ENCODE results near the gene LYSMD1. TPM values are rescaled to one million over a fixed set of nuclear protein-coding genes. Genes with fewer than 3 reads are reported as not detected.

The LYSMD1 gene
- total RNA-seq, 1 donor from 2014 or later, result 21.9 TPM

DNA sequence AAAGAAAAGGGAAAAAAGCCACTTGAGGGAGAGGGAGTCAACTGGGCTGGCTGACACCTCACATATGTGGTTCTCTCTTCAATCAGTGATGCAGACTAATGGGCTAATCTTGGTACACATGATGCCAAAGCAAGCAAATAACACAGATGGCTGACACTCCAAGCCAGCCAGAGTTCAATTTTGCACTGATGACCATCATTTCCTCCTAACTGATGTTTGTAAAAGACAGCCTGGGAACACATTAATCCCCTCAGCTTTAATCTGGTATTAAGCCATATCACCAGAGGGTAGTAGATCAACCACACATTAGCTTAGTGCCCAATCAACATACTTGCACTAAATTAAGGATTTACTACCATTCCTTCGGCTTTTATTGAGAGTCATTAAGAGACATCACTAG lies 21.5 kb upstream of the LYSMD1 start:
- H3K27me3 Mint-ChIP-seq (ENCODE audit: unreplicated experiment), result peaks cover 4% of the 10 kb centered on the region
- TF ChIP-seq, protein P1, sequence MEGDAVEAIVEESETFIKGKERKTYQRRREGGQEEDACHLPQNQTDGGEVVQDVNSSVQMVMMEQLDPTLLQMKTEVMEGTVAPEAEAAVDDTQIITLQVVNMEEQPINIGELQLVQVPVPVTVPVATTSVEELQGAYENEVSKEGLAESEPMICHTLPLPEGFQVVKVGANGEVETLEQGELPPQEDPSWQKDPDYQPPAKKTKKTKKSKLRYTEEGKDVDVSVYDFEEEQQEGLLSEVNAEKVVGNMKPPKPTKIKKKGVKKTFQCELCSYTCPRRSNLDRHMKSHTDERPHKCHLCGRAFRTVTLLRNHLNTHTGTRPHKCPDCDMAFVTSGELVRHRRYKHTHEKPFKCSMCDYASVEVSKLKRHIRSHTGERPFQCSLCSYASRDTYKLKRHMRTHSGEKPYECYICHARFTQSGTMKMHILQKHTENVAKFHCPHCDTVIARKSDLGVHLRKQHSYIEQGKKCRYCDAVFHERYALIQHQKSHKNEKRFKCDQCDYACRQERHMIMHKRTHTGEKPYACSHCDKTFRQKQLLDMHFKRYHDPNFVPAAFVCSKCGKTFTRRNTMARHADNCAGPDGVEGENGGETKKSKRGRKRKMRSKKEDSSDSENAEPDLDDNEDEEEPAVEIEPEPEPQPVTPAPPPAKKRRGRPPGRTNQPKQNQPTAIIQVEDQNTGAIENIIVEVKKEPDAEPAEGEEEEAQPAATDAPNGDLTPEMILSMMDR (IDR thresholded peaks at IDR 0.05; ENCODE audit: partially characterized antibody, unreplicated experiment), result no peak
- peaks cover 9% of the 10 kb centered on the region for H3K4me1 Mint-ChIP-seq (ENCODE audit: low read depth, unreplicated experiment)
- no peak overlapping the region for H3K27ac Mint-ChIP-seq (ENCODE audit: unreplicated experiment)
- no peaks in the 10 kb centered on the region for H3K36me3 Mint-ChIP-seq (ENCODE audit: unreplicated experiment)
- DNase-seq, result no peak
- H3K9me3 Mint-ChIP-seq (ENCODE audit: unreplicated experiment), result peaks cover 7% of the 10 kb centered on the region
- H3K4me3 Mint-ChIP-seq (ENCODE audit: unreplicated experiment), result no peak overlapping the region

DNA sequence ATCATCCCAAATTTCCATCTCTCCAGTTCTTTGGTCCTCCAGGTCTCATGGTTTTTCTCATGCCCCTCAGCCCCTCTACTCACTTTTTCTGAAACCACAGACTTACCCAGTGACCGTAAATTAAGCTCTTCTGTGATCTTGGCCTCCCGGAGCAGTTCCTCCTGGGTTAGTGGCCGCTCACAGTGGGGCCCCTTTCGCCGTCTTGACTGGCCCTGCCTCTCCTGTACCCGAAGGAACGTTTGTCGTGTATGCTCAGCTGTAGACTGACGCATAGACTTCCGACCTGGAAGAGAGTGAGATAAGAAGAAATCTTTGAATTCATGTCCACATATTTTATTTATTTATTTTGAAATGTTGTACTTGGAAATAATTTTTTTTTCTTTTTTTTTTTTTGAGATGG lies 18.5 kb upstream of the LYSMD1 start:
- no peak for DNase-seq
- Mint-ChIP-seq H3K4me1 (ENCODE audit: low read depth, unreplicated experiment) (peaks cover 9% of the 10 kb centered on the region), H3K27ac (ENCODE audit: unreplicated experiment) (no peak overlapping the region), H3K9me3 (ENCODE audit: unreplicated experiment) (peaks cover 3% of the 10 kb centered on the region), H3K4me3 (ENCODE audit: unreplicated experiment) (no peak overlapping the region), H3K36me3 (ENCODE audit: unreplicated experiment) (peaks cover 6% of the 10 kb centered on the region), H3K27me3 (ENCODE audit: unreplicated experiment) (no peaks in the 10 kb centered on the region)
- TF ChIP-seq, protein P1 (IDR thresholded peaks at IDR 0.05; ENCODE audit: partially characterized antibody, unreplicated experiment), result no peak

DNA sequence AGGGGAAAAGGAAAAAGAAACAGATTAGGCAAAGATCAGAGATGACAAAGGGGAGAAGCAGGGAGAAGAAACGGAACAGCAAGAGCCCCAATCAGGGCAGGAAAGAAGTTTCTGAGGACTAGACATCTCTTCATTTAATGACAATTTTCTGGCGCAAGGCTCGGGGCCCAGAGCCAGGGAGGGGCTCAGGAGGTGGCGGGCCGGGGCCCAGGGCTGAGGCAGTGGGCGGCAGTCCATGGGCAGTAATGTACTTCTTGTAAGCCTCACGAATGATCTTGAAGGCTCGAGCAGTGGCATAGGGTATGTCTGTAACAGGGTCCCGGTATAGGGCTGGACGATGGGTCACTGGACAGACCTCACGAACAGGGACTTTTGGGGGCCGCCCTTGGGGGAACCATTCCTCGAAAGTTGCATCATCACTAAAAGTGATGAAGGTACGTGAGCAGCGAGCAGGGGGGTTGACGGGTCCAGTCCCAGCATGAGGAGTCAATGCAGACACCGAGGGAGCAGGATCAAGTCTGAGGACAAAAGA lies 10.9 kb upstream of the LYSMD1 start:
- no peak for DNase-seq
- H3K4me1 Mint-ChIP-seq (ENCODE audit: low read depth, unreplicated experiment), result no peaks in the 10 kb centered on the region
- peaks cover 16% of the 10 kb centered on the region for H3K36me3 Mint-ChIP-seq (ENCODE audit: unreplicated experiment)
- no peaks in the 10 kb centered on the region for H3K27me3 Mint-ChIP-seq (ENCODE audit: unreplicated experiment)
- H3K4me3 Mint-ChIP-seq (ENCODE audit: unreplicated experiment), result no peak overlapping the region
- H3K9me3 Mint-ChIP-seq (ENCODE audit: unreplicated experiment), result no peaks in the 10 kb centered on the region
- H3K27ac Mint-ChIP-seq (ENCODE audit: unreplicated experiment), result no peak overlapping the region
- TF ChIP-seq, protein P1 (IDR thresholded peaks at IDR 0.05; ENCODE audit: partially characterized antibody, unreplicated experiment), result no peak

DNA sequence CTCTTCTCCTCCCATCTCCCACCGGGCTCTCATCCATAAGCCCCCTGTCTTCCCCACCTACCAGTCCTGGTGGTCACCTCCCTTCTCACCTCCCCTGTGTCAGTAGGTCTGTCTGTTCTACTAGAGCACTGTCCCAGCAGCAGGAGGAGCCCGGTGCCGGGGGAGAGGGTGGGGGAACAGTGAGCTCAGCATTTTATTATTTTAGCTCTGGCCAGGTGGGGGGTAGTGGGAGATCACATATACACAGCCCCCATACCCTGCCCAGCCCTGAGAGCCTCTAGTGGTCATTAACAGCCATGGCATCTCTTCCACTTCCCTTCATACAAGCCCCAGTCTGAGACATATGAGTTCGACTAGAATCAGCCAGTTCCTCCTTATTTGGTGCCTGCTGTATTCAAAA lies 10.2 kb upstream of the LYSMD1 start, which contains the start of gene TMOD4:
TMOD4 (minus strand) TSS at position 119 of the 400 bp plus-strand sequence. CDS start 1,106 bp downstream, outside the sequence.
- no peak for DNase-seq
- TF ChIP-seq, protein P1 (IDR thresholded peaks at IDR 0.05; ENCODE audit: partially characterized antibody, unreplicated experiment), result peak; percentile 64
- Mint-ChIP-seq H3K27me3 (ENCODE audit: unreplicated experiment) (peaks cover 2% of the 10 kb centered on the region), H3K4me1 (ENCODE audit: low read depth, unreplicated experiment) (no peaks in the 10 kb centered on the region), H3K36me3 (ENCODE audit: unreplicated experiment) (peaks cover 13% of the 10 kb centered on the region), H3K4me3 (ENCODE audit: unreplicated experiment) (no peak within 1 kb of the TSS), H3K9me3 (ENCODE audit: unreplicated experiment) (no peaks in the 10 kb centered on the region), H3K27ac (ENCODE audit: unreplicated experiment) (no peak within 1 kb of the TSS)

DNA sequence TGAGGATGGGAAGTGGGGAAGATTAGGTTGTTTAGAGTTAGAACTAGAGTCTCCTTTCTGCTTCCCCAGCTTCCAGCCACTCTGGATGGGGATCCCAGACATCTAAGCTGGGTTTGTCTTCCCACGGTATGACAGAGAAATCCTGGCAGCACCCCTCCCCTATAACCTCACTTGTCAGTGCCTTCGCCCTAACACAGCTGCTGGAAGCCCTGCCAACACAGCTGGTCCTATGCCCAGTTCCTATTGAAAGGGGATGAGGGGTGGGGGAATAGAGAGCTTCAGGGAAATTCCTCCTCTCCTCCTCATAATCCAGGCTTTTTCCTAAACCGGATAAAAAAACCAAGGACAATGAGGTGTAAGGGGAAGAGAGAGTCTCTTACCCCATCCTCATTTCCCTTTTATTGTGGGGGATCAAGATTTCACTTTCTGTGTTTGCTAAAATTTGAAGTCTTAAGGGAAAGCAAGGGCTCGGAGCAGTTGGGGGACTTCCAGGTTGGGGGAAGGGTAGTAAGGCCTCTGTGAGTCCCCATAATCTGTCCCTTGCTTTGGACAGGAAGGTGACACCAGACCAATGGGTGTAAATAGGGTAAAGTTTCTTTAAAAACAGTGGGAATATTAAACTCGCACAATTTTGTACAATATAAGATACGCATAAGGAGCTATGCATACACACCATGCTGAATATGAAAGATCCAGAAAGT lies 9.5 kb upstream of the LYSMD1 start:
- Mint-ChIP-seq H3K36me3 (ENCODE audit: unreplicated experiment) (peaks cover 10% of the 10 kb centered on the region), H3K4me1 (ENCODE audit: low read depth, unreplicated experiment) (no peaks in the 10 kb centered on the region), H3K27me3 (ENCODE audit: unreplicated experiment) (peaks cover 2% of the 10 kb centered on the region), H3K9me3 (ENCODE audit: unreplicated experiment) (no peaks in the 10 kb centered on the region), H3K27ac (ENCODE audit: unreplicated experiment) (no peak overlapping the region), H3K4me3 (ENCODE audit: unreplicated experiment) (no peak overlapping the region)
- DNase-seq, result no peak
- TF ChIP-seq, protein P1 (IDR thresholded peaks at IDR 0.05; ENCODE audit: partially characterized antibody, unreplicated experiment), result no peak

Data from glutamatergic neuron (in vitro differentiated cells).